Esophagus squamous epithelium (tissue), 4 donors: Measurements from ENCODE around the gene HECTD4.

Source experiments
- CTCF ChIP-seq, 6 experiments: fragments of 450-650 bp in 4 of 6; fragments of 200-600 bp in 2 of 6; sonication (generic) in 2 of 6; IDR thresholded peaks; one replicate each; pipeline ENCODE4 v1.5.1; 2016 to 2019; ENCODE audit warnings: antibody characterized with exemption in 6 of 6, mild to moderate bottlenecking in 4 of 6, moderate library complexity in 4 of 6
- POLR2A ChIP-seq, 4 donors: fragments of 450-650 bp; IDR thresholded peaks; one replicate each; pipeline ENCODE4 v1.6.1; 2017; ENCODE audit warnings: antibody characterized with exemption in 4 of 4, mild to moderate bottlenecking in 4 of 4, moderate library complexity in 3 of 4

- TF ChIP-seq CTCF (IDR thresholded peaks at IDR 0.05) (no peak), POLR2A (IDR thresholded peaks at IDR 0.05) (no peak)
Measured at GRCh38 chr12:112115259-112116045, 266.8 kb downstream of the HECTD4 start.
